Measurements from ENCODE around the gene SPP1.
A peak's percentile ranks its signal among the peaks of the same experiment; 100 is the strongest.

SPP1 gene

GRCh38 chr4:87957061-87957460 is 18.5 kb upstream of the SPP1 start:
- DNase-seq = no peak

GRCh38 chr4:87961993-87962392 is 13.5 kb upstream of the SPP1 start:
- no peak for DNase-seq

GRCh38 chr4:87962398-87963146 is 12.9 kb upstream of the SPP1 start:
- DNase-seq = no peak

- no peak for DNase-seq
Observed at GRCh38 chr4:87965501-87965975, 10.0 kb upstream of the SPP1 start.

- DNase-seq = no peak
Observed at GRCh38 chr4:87966095-87966496, 9.4 kb upstream of the SPP1 start.

- DNase-seq = no peak
Observed at GRCh38 chr4:87967193-87967592, 8.3 kb upstream of the SPP1 start.

GRCh38 chr4:87970121-87970520 is 5.4 kb upstream of the SPP1 start:
- no peak for DNase-seq

- no peak for DNase-seq
Observed at GRCh38 chr4:87971866-87972265, 3.6 kb upstream of the SPP1 start.

- peak; percentile 9 for DNase-seq
Observed at GRCh38 chr4:87973283-87974169, 2.0 kb upstream of the SPP1 start.

GRCh38 chr4:87974856-87975462 is 555 bp upstream of the SPP1 start:
- DNase-seq = no peak

- no peak for DNase-seq
Observed at GRCh38 chr4:87977521-87978278, 2.2 kb downstream of the SPP1 start.

GRCh38 chr4:87978681-87979080 is 3.2 kb downstream of the SPP1 start:
- DNase-seq = no peak

- DNase-seq = no peak
Observed at GRCh38 chr4:87979810-87980209, 4.3 kb downstream of the SPP1 start.

GRCh38 chr4:87981486-87981885 is 6.0 kb downstream of the SPP1 start:
- DNase-seq = no peak

- no peak for DNase-seq
Observed at GRCh38 chr4:87982036-87982435, 6.5 kb downstream of the SPP1 start.

GRCh38 chr4:87982446-87983010 is 7.0 kb downstream of the SPP1 start:
- DNase-seq = no peak

- no peak for DNase-seq
Observed at GRCh38 chr4:87983996-87984395, 8.5 kb downstream of the SPP1 start.

- DNase-seq = no peak
Observed at GRCh38 chr4:87985097-87985886, 9.8 kb downstream of the SPP1 start.

GRCh38 chr4:87985887-87986200 is 10.3 kb downstream of the SPP1 start:
- no peak for DNase-seq

GRCh38 chr4:87986508-87986907 is 11.0 kb downstream of the SPP1 start:
- no peak for DNase-seq

GRCh38 chr4:87989765-87990164 is 14.3 kb downstream of the SPP1 start:
- no peak for DNase-seq

- DNase-seq = no peak
Observed at GRCh38 chr4:87995435-87995834, 19.9 kb downstream of the SPP1 start.
